Muscle of leg (tissue), 11 donors: Measurements from ENCODE around the gene FUT6. TPM values are rescaled to one million over a fixed set of nuclear protein-coding genes. Genes with fewer than 3 reads are reported as not detected.
A peak's percentile ranks its signal among the peaks of the same experiment; 100 is the strongest.

Source experiments
- DNase-seq: peaks from one replicate; pipeline ENCODE4 v3.0.0; 2013
- H3K27ac ChIP-seq: one replicate; pipeline ENCODE4 v1.5.1; 2013; ENCODE audit warnings: mild to moderate bottlenecking, low read length, control low read depth
- H3K27me3 ChIP-seq: one replicate; pipeline ENCODE4 v1.6.1; 2013; ENCODE audit warnings: low read length; ENCODE audit not compliant: control insufficient read depth, insufficient read depth
- H3K36me3 ChIP-seq: one replicate; pipeline ENCODE4 v1.6.1; 2013; ENCODE audit warnings: low read length; ENCODE audit not compliant: control insufficient read depth, insufficient read depth
- H3K4me1 ChIP-seq: one replicate; pipeline ENCODE4 v1.6.1; 2013; ENCODE audit warnings: low read length; ENCODE audit not compliant: control insufficient read depth, insufficient read depth
- H3K4me3 ChIP-seq: one replicate; pipeline ENCODE4 v1.5.1; 2013; ENCODE audit warnings: low read length, control low read depth
- H3K9me3 ChIP-seq: replicated peaks from 2 replicates; pipeline ENCODE4 v1.6.1; 2013; ENCODE audit warnings: low read depth, low read length; ENCODE audit not compliant: control insufficient read depth
- WGBS: methylation state at CpG from one replicate; pipeline ENCODE4 v1.1.5; 2013; ENCODE audit warnings: missing lambda C conversion rate; ENCODE audit not compliant: insufficient coverage; 5-methylcytosine and 5-hydroxymethylcytosine counted together
- polyA plus RNA-seq, 8 donors: library from polyadenylated mRNA; unstranded; fragments of 120-200 nt; gene quantifications; one replicate each; pipeline versions ENCODE4 v1.2.1 to v1.2.3, GENCODE V29; 2013; ENCODE audit warnings: inconsistent platforms in 1 of 8, low replicate concordance in 1 of 8; ENCODE audit not compliant: insufficient read length in 8 of 8, insufficient read depth in 1 of 8
- total RNA-seq: library from RNA; stranded (reverse); fragments of 120-200 nt; gene quantifications from one replicate; pipeline ENCODE4 v1.2.4, GENCODE V29; 2013

The FUT6 gene
- total and polyA plus RNA-seq, 9 donors, result 0.05 to 0.09 TPM; not detected in 7

- Histone ChIP-seq H3K27ac (no peak overlapping the region), H3K27me3 (peaks cover 47% of the 10 kb centered on the region), H3K4me1 (peaks cover 29% of the 10 kb centered on the region), H3K4me3 (no peak overlapping the region), H3K36me3 (no peaks in the 10 kb centered on the region), H3K9me3 (no peaks in the 10 kb centered on the region)
- WGBS, result under 1% methylated on average over 45 of the region's 46 CpGs
- DNase-seq, result peak; percentile 55
Observed at GRCh38 chr19:5805462-5806132, 33.9 kb downstream of the FUT6 start.

DNA sequence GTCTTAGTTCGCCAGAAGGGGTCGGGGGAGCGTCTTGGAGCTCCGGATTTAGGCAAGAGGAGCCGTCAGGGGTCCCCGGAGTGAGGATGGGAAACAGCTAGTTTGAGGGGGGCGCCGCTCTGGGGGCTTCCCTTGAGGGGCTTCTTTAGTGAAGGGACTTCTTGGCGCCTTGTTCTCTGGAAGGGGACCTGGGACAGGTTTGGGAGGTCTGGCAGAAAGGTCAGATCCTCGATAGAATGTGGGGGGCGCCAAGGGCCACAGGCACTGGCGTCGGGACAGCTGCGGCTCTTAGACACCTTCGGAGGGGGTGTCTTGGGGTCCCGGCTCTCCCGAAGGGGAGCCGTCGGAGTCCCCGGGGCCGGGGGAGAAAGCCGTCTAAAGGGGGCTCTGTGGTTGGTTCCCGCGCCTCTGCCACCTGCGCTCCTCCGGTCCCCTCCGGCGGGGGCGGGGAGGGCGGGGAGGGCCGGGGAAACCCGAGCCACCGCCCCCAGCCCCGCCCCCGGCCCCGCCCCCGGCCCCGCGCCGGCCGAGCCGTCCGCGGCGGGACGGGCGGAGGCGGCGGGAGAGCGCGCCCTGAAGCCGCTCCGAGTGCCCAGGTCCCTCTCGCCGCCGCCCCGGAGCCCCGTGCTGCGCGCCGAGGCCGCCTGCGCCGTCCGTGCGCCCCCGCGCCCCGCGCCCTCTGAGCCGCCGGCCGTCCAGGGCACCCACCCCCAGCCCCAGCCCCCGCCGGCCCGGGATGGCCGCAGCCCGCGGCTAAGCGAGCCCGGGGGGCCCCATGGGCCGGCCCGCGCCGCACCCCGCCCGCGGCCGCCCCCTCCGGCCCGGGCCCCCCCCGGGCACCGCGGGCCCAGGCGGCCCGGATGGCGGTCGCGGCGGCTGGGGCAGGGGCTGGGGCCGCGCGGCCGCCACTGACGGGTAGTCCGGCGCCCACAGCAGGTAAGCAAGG lies 34.7 kb downstream of the FUT6 start, which contains the start of gene NRTN:
TSS of gene NRTN (plus strand) at position 552 of the 946 bp plus-strand sequence. CDS start 19,099 bp downstream, outside the sequence.
- DNase-seq, result peak; percentile 39
- Histone ChIP-seq H3K27ac (no peak within 1 kb of the TSS), H3K4me1 (peaks cover 35% of the 10 kb centered on the region), H3K36me3 (no peaks in the 10 kb centered on the region), H3K27me3 (peaks cover 47% of the 10 kb centered on the region), H3K9me3 (no peaks in the 10 kb centered on the region), H3K4me3 (peak within 1 kb of the TSS; percentile 34)
- under 1% methylated on average over 80 of the region's 107 CpGs for WGBS

DNA sequence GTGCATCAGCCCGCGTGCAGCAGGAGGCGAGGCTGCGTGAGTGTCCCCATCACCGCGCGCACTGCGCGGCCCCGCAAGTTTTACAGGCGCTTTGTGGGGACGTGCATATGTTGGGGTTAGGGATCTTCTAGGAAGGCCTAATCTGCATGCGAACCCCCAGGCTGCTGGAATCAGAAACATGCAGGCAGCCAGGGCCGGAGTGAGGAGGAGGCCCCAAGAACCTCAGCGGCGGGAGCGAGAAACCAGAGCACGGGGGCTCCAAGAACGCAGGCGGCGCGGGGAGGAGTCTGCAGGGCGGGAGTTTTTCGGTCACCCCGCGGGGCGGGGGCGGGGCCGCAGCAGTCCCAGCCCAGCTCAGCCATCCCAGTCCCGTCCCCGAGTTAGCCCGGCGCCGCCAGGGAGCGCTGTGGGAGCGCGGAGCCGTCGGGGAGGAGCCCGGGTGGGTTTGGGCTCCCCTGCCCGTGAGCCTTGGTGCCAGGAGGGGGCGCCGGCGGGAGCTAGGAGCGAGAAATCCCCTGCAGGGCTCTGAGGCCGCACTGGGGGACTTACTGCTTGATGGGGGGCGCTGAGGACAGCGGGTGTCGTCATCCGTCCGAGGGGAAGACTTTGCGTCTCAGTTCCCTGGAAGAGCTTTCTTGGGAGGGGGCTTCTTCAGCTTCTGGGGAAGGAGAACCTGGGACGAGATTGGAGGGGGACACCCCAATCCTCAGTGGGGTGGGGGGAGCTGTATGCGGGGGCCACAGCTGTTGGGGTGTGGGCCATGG lies 35.6 kb downstream of the FUT6 start:
- peaks cover 44% of the 10 kb centered on the region for H3K4me1 ChIP-seq
- peaks cover 47% of the 10 kb centered on the region for H3K27me3 ChIP-seq
- H3K9me3 ChIP-seq, result no peaks in the 10 kb centered on the region
- peak overlapping the region; percentile 34 for H3K4me3 ChIP-seq
- no peaks in the 10 kb centered on the region for H3K36me3 ChIP-seq
- peak; percentile 93 for DNase-seq
- no peak overlapping the region for H3K27ac ChIP-seq
- under 1% methylated on average over 54 of the region's 54 CpGs for WGBS

- peak overlapping the region; percentile 34 for H3K4me3 ChIP-seq
- H3K27ac ChIP-seq, result no peak overlapping the region
- no peak for DNase-seq
- peaks cover 48% of the 10 kb centered on the region for H3K4me1 ChIP-seq
- 4% methylated on average over 4 of the region's 8 CpGs for WGBS
- H3K27me3 ChIP-seq, result peaks cover 45% of the 10 kb centered on the region
- no peaks in the 10 kb centered on the region for H3K36me3 ChIP-seq
- H3K9me3 ChIP-seq, result no peaks in the 10 kb centered on the region
Observed at GRCh38 chr19:5803441-5803751, 36.1 kb downstream of the FUT6 start.

DNA sequence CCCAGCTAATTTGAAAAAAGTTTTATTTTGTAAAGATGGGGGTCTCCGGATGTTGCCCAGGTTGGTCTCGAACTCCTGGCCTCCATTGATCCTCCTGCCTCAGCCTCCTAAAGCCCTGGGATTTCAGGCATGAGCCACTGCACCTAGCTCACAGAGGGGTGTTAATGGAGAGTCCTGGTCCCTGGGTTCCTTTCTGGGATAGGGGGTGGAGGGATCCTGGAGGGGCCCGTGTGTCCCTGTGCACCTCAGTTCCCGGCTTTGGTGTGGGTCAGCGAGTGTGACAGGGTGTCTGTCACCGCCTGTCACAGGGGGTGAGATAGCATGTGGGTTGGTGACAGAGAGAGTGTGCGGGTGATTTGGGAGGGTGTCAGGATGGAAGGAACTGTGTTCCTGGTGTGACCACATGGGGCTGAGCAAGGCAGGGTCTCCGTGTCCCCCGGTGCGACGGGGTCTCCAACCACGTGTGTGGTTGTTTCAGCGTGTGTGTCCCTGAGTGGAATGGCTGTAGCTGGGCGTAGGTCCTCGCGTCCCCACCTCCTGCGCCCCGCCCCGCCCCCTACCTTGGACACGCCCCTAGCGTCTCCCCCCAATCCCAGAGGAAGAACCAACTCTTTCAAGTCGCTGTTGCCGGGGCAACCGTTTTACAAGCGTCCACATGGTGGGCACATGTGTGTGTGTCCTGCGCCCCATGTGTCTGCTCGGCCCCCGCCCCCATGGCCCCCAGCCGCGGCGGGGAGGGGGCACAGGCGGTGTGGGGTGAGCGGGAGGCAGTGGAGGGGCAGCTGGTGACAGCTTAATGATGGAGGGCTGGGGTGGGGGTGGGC lies 37.5 kb downstream of the FUT6 start:
- Histone ChIP-seq H3K27ac (no peak overlapping the region), H3K4me3 (no peak overlapping the region), H3K27me3 (peaks cover 44% of the 10 kb centered on the region), H3K36me3 (no peaks in the 10 kb centered on the region), H3K9me3 (no peaks in the 10 kb centered on the region), H3K4me1 (peaks cover 48% of the 10 kb centered on the region)
- WGBS, result 8% methylated on average over 26 of the region's 33 CpGs
- DNase-seq, result peak; percentile 58

DNA sequence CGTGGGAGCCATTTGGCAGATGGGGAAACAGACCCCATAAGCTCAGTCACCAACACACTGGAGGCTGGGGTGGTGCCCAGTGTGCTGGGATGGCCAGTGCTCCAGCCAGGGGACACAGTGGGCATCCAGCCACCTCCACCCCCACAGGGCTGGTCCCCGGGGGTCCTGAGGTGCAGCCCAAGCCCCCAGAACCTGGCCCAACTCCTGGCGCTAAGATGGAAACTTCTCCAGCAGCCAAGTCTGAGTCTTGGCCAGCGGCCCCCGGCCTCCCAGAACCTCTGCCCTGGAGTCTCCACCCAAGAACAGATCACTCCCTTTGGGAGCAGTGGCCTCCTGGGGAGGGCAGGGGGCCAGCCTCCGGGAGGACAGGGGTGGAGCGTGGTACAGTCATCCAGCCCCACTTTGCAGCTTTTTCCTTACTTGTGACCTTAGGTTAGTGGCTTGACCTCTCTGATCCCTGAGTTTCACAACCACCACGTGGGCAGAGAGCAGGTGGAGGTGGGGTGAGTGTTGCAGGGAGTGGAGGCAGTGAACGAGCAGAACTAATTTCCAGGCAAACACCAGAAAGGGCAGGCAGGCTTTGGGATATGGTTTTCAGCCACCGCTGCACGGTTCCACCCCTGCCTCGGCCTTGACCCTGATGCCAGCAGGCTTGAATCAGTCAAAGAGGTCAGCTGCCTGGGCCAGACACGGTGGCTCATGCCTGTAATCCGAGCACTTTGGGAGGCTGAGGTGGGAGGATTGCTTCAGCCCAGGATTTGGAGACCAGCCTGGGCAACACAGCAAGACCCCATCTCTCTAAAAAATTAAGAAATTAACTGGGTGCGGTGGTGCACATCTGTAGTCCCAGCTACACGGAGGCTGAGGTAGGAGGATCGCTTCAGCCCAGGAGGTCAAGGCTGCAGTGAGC lies 38.9 kb downstream of the FUT6 start:
- H3K9me3 ChIP-seq, result no peaks in the 10 kb centered on the region
- no peaks in the 10 kb centered on the region for H3K36me3 ChIP-seq
- 46% methylated on average over 8 of the region's 17 CpGs for WGBS
- no peak overlapping the region for H3K4me3 ChIP-seq
- no peak for DNase-seq
- no peak overlapping the region for H3K27ac ChIP-seq
- peaks cover 31% of the 10 kb centered on the region for H3K27me3 ChIP-seq
- peaks cover 43% of the 10 kb centered on the region for H3K4me1 ChIP-seq

DNA sequence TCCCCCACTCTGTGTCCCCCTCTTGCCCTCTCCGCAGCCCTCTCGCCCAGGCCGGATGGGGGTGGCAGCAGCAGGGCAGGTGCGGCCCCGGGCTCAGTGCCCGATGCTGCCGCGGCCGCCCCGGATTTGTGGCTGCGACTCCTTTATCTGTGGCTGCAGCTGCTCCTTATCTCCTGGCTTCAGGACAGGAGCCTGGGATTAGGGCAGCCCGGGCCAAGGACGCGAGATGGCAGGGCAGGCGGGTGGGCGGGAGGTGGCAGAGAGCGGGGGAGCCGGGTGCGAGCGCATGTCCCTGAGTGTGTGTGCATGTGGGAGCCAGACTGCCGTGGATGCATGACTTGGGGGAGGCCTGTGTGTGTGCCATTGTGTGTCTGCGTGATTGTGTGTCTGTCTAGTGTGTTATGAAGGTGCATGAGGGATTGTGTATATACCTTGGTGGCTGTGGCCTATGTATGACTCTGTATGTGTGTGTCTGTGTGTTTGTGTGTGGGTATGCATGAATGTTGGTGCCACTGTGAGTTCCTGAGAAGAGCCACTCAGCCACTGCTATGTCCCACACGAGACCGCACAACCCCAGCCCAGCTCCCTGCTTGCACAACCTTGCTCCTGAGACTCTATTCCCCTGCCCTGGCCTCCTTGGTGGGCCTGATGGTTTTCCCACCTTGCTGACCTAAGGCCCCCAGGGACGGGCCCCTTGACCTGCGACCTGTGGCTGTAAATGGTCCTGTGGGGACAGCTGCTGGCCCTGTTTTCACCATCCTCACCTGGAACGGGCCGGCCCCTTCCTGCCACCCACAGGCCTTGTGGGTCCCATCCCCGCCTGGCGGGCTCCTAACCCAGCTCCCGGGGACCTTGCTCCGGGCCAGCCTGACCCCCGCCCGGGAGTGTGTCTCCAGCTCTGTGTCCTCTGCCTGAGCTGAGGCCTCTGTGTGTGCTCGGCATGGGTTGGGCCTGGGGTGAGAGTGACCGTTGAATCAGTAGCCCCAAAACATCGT lies 40.0 kb downstream of the FUT6 start:
- Histone ChIP-seq H3K27ac (peak overlapping the region; percentile 7), H3K36me3 (no peaks in the 10 kb centered on the region), H3K27me3 (peaks cover 25% of the 10 kb centered on the region), H3K9me3 (no peaks in the 10 kb centered on the region), H3K4me1 (peaks cover 39% of the 10 kb centered on the region), H3K4me3 (no peak overlapping the region)
- 53% methylated on average over 21 of the region's 37 CpGs for WGBS
- no peak for DNase-seq

DNA sequence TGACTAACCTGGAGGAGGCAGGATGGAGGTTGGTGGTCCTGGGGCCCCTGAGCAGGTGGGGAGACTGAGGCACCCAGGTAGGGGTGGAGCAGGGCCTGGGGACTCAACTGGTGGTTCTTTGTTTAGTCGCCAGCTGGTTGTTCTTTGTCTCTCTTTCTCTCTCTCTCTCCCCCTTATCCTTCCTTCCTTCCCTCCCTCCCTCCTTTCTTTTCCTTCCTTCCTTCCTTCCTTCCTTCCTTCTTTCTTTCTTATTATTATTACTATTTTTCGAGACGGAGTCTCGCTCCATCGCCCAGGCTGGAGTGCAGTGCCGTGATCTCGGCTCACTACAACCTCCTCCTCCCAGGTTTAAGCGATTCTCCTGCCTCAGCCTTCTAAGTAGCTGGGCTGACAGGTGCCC lies 41.3 kb downstream of the FUT6 start:
- 72% methylated on average over 3 of the region's 8 CpGs for WGBS
- no peak for DNase-seq
- H3K9me3 ChIP-seq, result no peaks in the 10 kb centered on the region
- H3K27ac ChIP-seq, result no peak overlapping the region
- H3K4me3 ChIP-seq, result no peak overlapping the region
- H3K4me1 ChIP-seq, result peaks cover 27% of the 10 kb centered on the region
- no peaks in the 10 kb centered on the region for H3K36me3 ChIP-seq
- peaks cover 12% of the 10 kb centered on the region for H3K27me3 ChIP-seq
